SK-N-MC (cell line): Measurements from ENCODE around the gene MEAF6.
"Not testable (repeated sequence)": the region's sequence is repeated elsewhere in the genome, so short reads cannot be mapped to it uniquely, and the experiment has no call there.

Experiments
- DNase-seq: peaks from one replicate; pipeline ENCODE4 v3.0.0-alpha.2; 2011; ENCODE audit warnings: low read depth, low spot score
- H3K27ac ChIP-seq: fragments of 200-600 bp; sonication (generic); 2 replicates; pipeline ENCODE4 v1.5.1; 2016; ENCODE audit warnings: mixed run types
- H3K36me3 ChIP-seq: fragments of 200-600 bp; sonication (generic); 2 replicates; pipeline ENCODE4 v1.6.1; 2017; ENCODE audit warnings: antibody characterized with exemption, low read length, mixed read lengths; ENCODE audit not compliant: insufficient read depth
- H3K4me3 ChIP-seq: fragments of 200-600 bp; sonication (generic); 2 replicates; pipeline ENCODE4 v1.5.1; 2016
- H3K9ac ChIP-seq: fragments of 200-600 bp; sonication (generic); 2 replicates; pipeline ENCODE4 v1.8.0; 2017; ENCODE audit warnings: mixed run types, mixed read lengths; ENCODE audit not compliant: insufficient read length
- H3K9me3 ChIP-seq: fragments of 200-600 bp; sonication (generic); 2 replicates; pipeline ENCODE4 v1.6.1; 2017; ENCODE audit warnings: low read depth, mild to moderate bottlenecking, antibody characterized with exemption, low read length, moderate library complexity, mixed read lengths
- EZH2 ChIP-seq: fragments of 200-600 bp; sonication (generic); IDR thresholded peaks from one replicate; pipeline ENCODE4 v1.6.1; 2017; ENCODE audit warnings: antibody characterized with exemption
- FOXP2 ChIP-seq: optimal IDR thresholded peaks from 2 replicates; pipeline ENCODE3; 2011; ENCODE audit warnings: mild to moderate bottlenecking, moderate library complexity; ENCODE audit not compliant: insufficient read depth; ENCODE audit errors: extremely low read length, control extremely low read depth
- POLR2AphosphoS5 ChIP-seq: IDR thresholded peaks from 2 replicates; pipeline ENCODE4 v1.6.1; 2012; ENCODE audit warnings: mild to moderate bottlenecking, low read depth, low read length, borderline replicate concordance

Gene MEAF6

DNA sequence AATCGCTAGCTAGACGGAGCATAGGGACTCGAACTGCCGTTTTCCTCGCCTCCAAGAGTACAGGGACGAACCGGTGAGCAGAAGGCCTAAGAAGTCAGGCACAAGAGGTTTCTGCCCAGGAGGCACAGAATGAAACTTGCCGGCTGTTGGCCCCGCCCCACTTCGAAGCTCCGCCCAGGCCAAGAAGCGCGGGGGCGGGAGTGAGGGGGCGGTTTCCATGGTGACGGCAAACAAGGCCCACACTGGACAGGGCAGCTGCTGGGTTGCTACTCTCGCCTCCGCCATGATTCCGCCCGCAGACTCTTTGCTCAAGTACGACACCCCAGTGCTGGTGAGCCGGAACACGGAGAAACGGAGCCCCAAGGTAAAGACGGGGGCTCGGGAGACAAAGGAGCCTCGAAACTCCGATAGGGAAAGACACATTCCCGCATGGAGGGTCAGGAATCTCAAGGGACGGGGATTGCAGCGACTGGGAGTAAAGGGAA is 42.2 kb upstream of the MEAF6 start, which contains the start of gene DNALI1:
TSS of gene DNALI1 (plus strand) at position 229 of the 485 bp plus-strand sequence. CDS start at position 284, 55 bp downstream.
- DNase-seq: no peak
- no peak within 1 kb of the TSS for H3K9ac ChIP-seq
- H3K9me3 ChIP-seq: peaks cover 3% of the 10 kb centered on the region; the same call in 1 of the 2 replicates
- no peak within 1 kb of the TSS for H3K27ac ChIP-seq
- TF ChIP-seq POLR2AphosphoS5: no peak
- no peak for TF ChIP-seq EZH2
- TF ChIP-seq FOXP2: no peak
- H3K4me3 ChIP-seq: no peak within 1 kb of the TSS
- peaks cover 9% of the 10 kb centered on the region for H3K36me3 ChIP-seq

DNA sequence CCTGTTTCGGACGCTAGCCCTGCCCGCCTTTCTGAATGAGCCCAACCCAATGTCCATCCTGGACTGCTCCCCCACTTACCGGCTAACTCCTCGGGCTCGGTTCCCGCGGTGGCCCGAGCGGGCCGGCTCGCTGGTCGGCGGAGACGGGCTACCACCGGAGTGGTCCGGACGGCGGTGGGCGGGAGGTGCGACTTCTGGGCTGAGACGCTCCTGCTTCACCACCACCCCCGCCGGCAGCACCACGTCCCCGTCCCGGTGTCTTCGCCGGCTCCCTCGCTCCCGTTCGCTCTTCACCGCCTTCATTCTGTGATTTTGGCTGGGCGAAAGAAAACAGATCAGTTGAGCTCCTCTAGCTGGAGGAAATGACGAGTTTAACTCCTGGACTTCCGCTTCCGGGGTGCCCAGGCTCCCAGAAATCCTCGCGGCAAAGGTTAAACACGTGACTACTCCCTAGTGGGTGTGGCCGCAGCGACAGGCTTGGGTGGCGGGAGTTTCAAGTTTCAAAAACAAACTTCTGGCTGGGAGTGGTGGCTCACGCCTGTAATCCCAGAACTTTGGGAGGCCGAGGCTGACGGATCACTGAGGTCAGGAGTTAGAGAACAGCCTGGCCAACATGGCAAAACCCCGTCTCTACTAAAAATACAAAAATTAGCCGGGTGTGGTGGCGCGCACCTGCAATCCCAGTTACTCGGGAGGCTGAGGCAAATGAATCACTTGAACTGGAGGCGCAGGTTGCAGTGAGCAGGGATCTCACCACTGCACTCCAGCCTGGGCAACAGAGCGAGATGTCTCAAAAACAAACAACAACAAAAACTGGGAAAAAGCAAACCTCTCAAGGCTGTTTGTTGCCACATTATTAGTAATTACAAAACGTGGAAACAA is 39.6 kb upstream of the MEAF6 start, which contains the start of gene SNIP1:
TSS of gene SNIP1 (minus strand) at position 367 of the 882 bp plus-strand sequence. CDS start at position 303, 64 bp downstream.
- Histone ChIP-seq H3K4me3 (peak within 1 kb of the TSS; percentile 96), H3K9ac (peak within 1 kb of the TSS; percentile 97), H3K9me3 (peaks cover 3% of the 10 kb centered on the region; the same call in 1 of the 2 replicates), H3K27ac (peak within 1 kb of the TSS; percentile 62; the same call in 1 of the 2 replicates), H3K36me3 (peaks cover 16% of the 10 kb centered on the region)
- DNase-seq: peak; percentile 73
- no peak for TF ChIP-seq FOXP2
- TF ChIP-seq POLR2AphosphoS5: peak; percentile 85

- 0 out of 2 replicates have a peak overlapping the region, but pooled peaks have one; percentile 62 for H3K27ac ChIP-seq
- H3K4me3 ChIP-seq: peak overlapping the region; percentile 96
- no peak for DNase-seq
- H3K9ac ChIP-seq: peak overlapping the region; percentile 97
- peaks cover 19% of the 10 kb centered on the region for H3K36me3 ChIP-seq
- H3K9me3 ChIP-seq: peaks cover 3% of the 10 kb centered on the region; the same call in 1 of the 2 replicates
- TF ChIP-seq POLR2AphosphoS5 (no peak), FOXP2 (no peak), EZH2 (no peak)
These were observed 39.0 kb upstream of the MEAF6 start for GRCh38 chr1:37553598-37553926.

DNA sequence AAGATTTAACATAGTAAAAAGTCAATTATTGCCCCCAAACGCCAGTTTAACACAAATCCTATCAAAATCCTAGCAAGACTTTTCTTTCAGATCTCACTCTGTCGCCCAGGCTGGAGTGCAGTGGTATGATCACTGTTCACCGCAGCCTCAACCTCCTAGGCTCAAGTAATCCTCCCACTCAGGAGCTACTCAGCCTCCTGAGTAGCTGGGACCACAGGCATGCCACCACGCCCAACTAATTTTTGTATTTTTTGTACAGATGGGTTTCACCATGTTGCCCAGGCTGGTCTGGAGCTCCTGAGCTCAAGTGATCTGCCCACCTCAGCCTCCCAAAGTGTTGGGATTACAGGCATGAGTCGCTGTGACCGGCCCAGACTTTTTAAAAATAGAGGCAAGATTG is 34.8 kb upstream of the MEAF6 start:
- Histone ChIP-seq H3K4me3 (no peak overlapping the region), H3K36me3 (peaks cover 31% of the 10 kb centered on the region), H3K9ac (no peak overlapping the region), H3K9me3 (peaks cover under 1% of the 10 kb centered on the region; the same call in 1 of the 2 replicates), H3K27ac (no peak overlapping the region)
- TF ChIP-seq EZH2 (no peak), FOXP2 (no peak), POLR2AphosphoS5 (no peak)
- DNase-seq: no peak

DNA sequence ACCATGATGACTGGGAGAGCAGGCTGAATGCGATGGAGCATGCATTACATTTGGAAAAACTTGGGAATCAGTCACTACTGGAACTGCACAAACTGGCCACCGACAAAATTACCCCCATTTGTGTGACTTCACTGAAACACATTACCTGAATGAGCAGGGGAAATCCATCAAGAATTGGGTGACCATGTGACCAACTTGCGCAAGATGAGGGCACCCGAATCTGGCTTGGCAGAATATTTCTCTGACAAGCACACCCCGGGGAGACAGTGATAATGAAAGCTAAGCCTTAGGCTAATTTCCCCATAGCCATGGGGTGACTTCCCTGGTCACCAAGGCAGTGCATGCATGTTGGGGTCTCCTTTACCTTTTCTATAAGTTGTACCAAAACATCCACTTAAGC is 30.5 kb upstream of the MEAF6 start:
- Histone ChIP-seq H3K36me3 (peaks cover 34% of the 10 kb centered on the region), H3K9me3 (no peaks in the 10 kb centered on the region), H3K9ac (no peak overlapping the region), H3K4me3 (no peak overlapping the region), H3K27ac (no peak overlapping the region)
- DNase-seq: no peak
- TF ChIP-seq FOXP2 (no peak), EZH2 (no peak), POLR2AphosphoS5 (no peak)

GRCh38 chr1:37544530-37544929 is 30.0 kb upstream of the MEAF6 start:
- H3K4me3 ChIP-seq: no peak overlapping the region
- H3K36me3 ChIP-seq: peaks cover 39% of the 10 kb centered on the region
- H3K27ac ChIP-seq: no peak overlapping the region
- H3K9me3 ChIP-seq: no peaks in the 10 kb centered on the region
- TF ChIP-seq EZH2: no peak
- TF ChIP-seq FOXP2: no peak
- no peak for TF ChIP-seq POLR2AphosphoS5
- H3K9ac ChIP-seq: no peak overlapping the region
- no peak for DNase-seq

- TF ChIP-seq POLR2AphosphoS5: no peak
- no peak for TF ChIP-seq EZH2
- no peak for TF ChIP-seq FOXP2
- H3K27ac ChIP-seq: no peak overlapping the region
- H3K9me3 ChIP-seq: no peaks in the 10 kb centered on the region
- peaks cover 58% of the 10 kb centered on the region for H3K36me3 ChIP-seq
- H3K9ac ChIP-seq: no peak overlapping the region
- DNase-seq: no peak
- no peak overlapping the region for H3K4me3 ChIP-seq
These were observed 25.6 kb upstream of the MEAF6 start for GRCh38 chr1:37540036-37540785.

DNA sequence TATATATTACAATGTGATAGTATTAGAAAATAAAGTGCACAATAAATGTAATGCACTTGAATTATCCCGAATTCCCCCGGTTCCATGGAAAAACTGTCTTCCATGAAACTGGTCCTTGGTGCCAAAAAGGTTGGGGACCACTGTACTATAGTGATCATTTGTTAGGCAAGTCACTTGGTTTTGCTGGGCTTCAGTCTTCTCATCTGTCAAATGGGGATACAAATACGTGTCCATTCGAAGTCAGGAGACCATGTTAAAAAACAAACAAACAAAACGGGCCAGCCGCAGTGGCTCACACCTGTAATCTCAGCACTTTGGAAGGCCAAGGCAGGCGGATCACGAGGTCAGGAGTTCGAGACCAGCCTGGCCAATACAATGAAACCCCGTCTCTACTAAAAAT is 24.6 kb upstream of the MEAF6 start:
- DNase-seq, H3K4me3 ChIP-seq, H3K9me3 ChIP-seq, H3K27ac ChIP-seq, H3K9ac ChIP-seq: not testable (repeated sequence)
- H3K36me3 ChIP-seq: peaks cover 54% of the 10 kb centered on the region
